ENCODE measurements around the gene CASZ1. TPM values are rescaled to one million over a fixed set of nuclear protein-coding genes. Genes with fewer than 3 reads are reported as not detected.

The CASZ1 gene
- total RNA-seq, 4 donors from 2014 or later: 39.1 to 215 (median 115) TPM

- intact Hi-C loops (cut with DNase I; ENCODE audit: low total_unique reads): no loop called here
Measured at GRCh38 chr1:10670190-10670589, 126.3 kb downstream of the CASZ1 start.

GRCh38 chr1:10669570-10669969 lies 126.9 kb downstream of the CASZ1 start:
- 81% methylated on average over 12 of the region's 12 CpGs; no CpG with 5 or more reads in 1 of the 2 donors for WGBS, 2 donors (ENCODE audit: low coverage in 1 of 2)
- H3K27me3 ChIP-seq: no peaks in the 10 kb centered on the region
- peaks cover 0 to 4% (median 0%) of the 10 kb centered on the region in 4 donors for H3K36me3 ChIP-seq
- no peak overlapping the region for H3K4me3 ChIP-seq
- no peak for DNase-seq
- in situ Hi-C loops (cut with MboI; ENCODE audit: low pct_ligation_motif_present in 1 of 4, low pct_unique_long_range_greater_than_20kb in 1 of 4, low sequenced_read_pairs in 3 of 4): no loop called here
- peaks cover 24 to 77% (median 52%) of the 10 kb centered on the region in 4 donors for H3K4me1 ChIP-seq
- TF ChIP-seq EP300 (IDR thresholded peaks at IDR 0.05; ENCODE audit: low read depth): no peak
- TF ChIP-seq POLR2A (IDR thresholded peaks at IDR 0.05): no peak
- TF ChIP-seq CTCF (IDR thresholded peaks at IDR 0.05): no peak
- TF ChIP-seq POLR2AphosphoS5 (IDR thresholded peaks at IDR 0.05): no peak
- H3K9me3 ChIP-seq: no peaks in the 10 kb centered on the region
- intact Hi-C loops (cut with DNase I; ENCODE audit: low total_unique reads): no loop called here
- H3K27ac ChIP-seq: peak overlapping the region; percentile 83 to 95 (median 94)

More at GRCh38 chr1:10670190-10670589, 126.3 kb downstream of the CASZ1 start:
- in situ Hi-C loops (cut with MboI; ENCODE audit: low pct_ligation_motif_present in 1 of 4, low pct_unique_long_range_greater_than_20kb in 1 of 4, low sequenced_read_pairs in 3 of 4): no loop called here
- peaks cover 30 to 83% (median 59%) of the 10 kb centered on the region in 4 donors for H3K4me1 ChIP-seq
- H3K27me3 ChIP-seq: no peaks in the 10 kb centered on the region
- TF ChIP-seq POLR2AphosphoS5 (IDR thresholded peaks at IDR 0.05) (no peak), POLR2A (IDR thresholded peaks at IDR 0.05) (no peak), EP300 (IDR thresholded peaks at IDR 0.05; ENCODE audit: low read depth) (no peak), CTCF (IDR thresholded peaks at IDR 0.05) (no peak)
- H3K9me3 ChIP-seq: no peaks in the 10 kb centered on the region
- H3K4me3 ChIP-seq: no peak overlapping the region
- WGBS, 2 donors (ENCODE audit: low coverage in 1 of 2): 84% methylated on average over 8 of the region's 10 CpGs; no CpG with 5 or more reads in 1 of the 2 donors
- H3K36me3 ChIP-seq: peaks cover 0 to under 1% (median 0%) of the 10 kb centered on the region in 4 donors
- H3K27ac ChIP-seq: peak overlapping the region; percentile 83 to 95 (median 94)
- DNase-seq: no peak

GRCh38 chr1:10667861-10668761 lies 128.3 kb downstream of the CASZ1 start:
- Histone ChIP-seq H3K9me3 (no peaks in the 10 kb centered on the region), H3K27me3 (no peaks in the 10 kb centered on the region), H3K36me3 (peaks cover 0 to 4% (median 0%) of the 10 kb centered on the region in 4 donors), H3K4me1 (peaks cover 26 to 72% (median 46%) of the 10 kb centered on the region in 4 donors), H3K27ac (peak overlapping the region; percentile 83 to 95 (median 94)), H3K4me3 (no peak overlapping the region)
- 50% methylated on average over 34 of the region's 40 CpGs; no CpG with 5 or more reads in 1 of the 2 donors for WGBS, 2 donors (ENCODE audit: low coverage in 1 of 2)
- no peak for DNase-seq
- intact Hi-C loops (cut with DNase I; ENCODE audit: low total_unique reads) (no loop called here), in situ Hi-C loops (cut with MboI; ENCODE audit: low pct_ligation_motif_present in 1 of 4, low pct_unique_long_range_greater_than_20kb in 1 of 4, low sequenced_read_pairs in 3 of 4) (no loop called here)
- TF ChIP-seq EP300 (IDR thresholded peaks at IDR 0.05; ENCODE audit: low read depth) (no peak), CTCF (IDR thresholded peaks at IDR 0.05) (no peak), POLR2AphosphoS5 (IDR thresholded peaks at IDR 0.05) (no peak), POLR2A (IDR thresholded peaks at IDR 0.05) (no peak)
